Testis (tissue), 3 donors: ENCODE results near the gene SNX2. TPM values are rescaled to one million over a fixed set of nuclear protein-coding genes. Genes with fewer than 3 reads are reported as not detected.

Source experiments
- DNase-seq: peaks from one replicate; pipeline ENCODE4 v3.0.0-alpha.2; 2019
- H3K27ac ChIP-seq, 2 donors: fragments of 200-600 bp; sonication (generic); one replicate each; pipeline ENCODE4 v1.5.1; 2019
- H3K27me3 ChIP-seq: fragments of 200-600 bp; sonication (generic); one replicate; pipeline ENCODE4 v1.5.1; 2019
- H3K36me3 ChIP-seq: fragments of 200-600 bp; sonication (generic); one replicate; pipeline ENCODE4 v1.5.1; 2017; ENCODE audit warnings: low read depth; ENCODE audit errors: missing control alignments
- H3K4me1 ChIP-seq: fragments of 200-600 bp; sonication (generic); one replicate; pipeline ENCODE4 v1.5.1; 2019
- H3K4me3 ChIP-seq, 2 donors: fragments of 200-600 bp; sonication (generic); one replicate each; pipeline ENCODE4 v1.5.1; 2017 to 2019
- H3K9me3 ChIP-seq: fragments of 200-600 bp; sonication (generic); one replicate; pipeline ENCODE4 v1.5.1; 2017
- POLR2A ChIP-seq: fragments of 450-650 bp; IDR thresholded peaks from one replicate; pipeline ENCODE4 v1.6.1; 2017; ENCODE audit warnings: antibody characterized with exemption, mild to moderate bottlenecking, moderate library complexity
- WGBS, 2 donors: methylation state at CpG; one replicate each; pipeline ENCODE4 v1.1.5; 2018; 5-methylcytosine and 5-hydroxymethylcytosine counted together
- intact Hi-C: fragments of 100-400 bp; cut with DNase I; formaldehyde crosslinking; loops from one replicate; pipeline ENCODE4 v1.15.1; 2023; ENCODE audit warnings: low total_unique reads
- polyA plus RNA-seq: library from polyadenylated mRNA; stranded (reverse); fragments of 350-450 nt; fragmentation: Illumina TruSeq; extraction: RNeasy Lipid Tissue Mini Kit (QIAGEN cat#74804); gene quantifications from one replicate; pipeline ENCODE4 v1.2.3, GENCODE V29; 2014; ENCODE audit warnings: low read depth, low replicate concordance; ENCODE audit not compliant: insufficient read depth
- total RNA-seq, 2 donors: library from RNA; depleted of rRNA; stranded (reverse); fragments of >200 nt; gene quantifications; one replicate each; pipeline ENCODE4 v1.2.3, GENCODE V29; 2016
- TF ChIP-seq, protein P1 (sequence below), 3 experiments: fragments of 450-650 bp in 2 of 3; fragments of 200-600 bp in 1 of 3; sonication (generic) in 1 of 3; IDR thresholded peaks; one replicate each; pipeline ENCODE4 v1.5.1; 2016 to 2019; ENCODE audit warnings: antibody characterized with exemption in 3 of 3, mild to moderate bottlenecking in 2 of 3, moderate library complexity in 1 of 3

The SNX2 gene
- total and polyA plus RNA-seq, 3 donors from 2014 or later, result 38.5 to 59.5 (median 48.4) TPM

DNA sequence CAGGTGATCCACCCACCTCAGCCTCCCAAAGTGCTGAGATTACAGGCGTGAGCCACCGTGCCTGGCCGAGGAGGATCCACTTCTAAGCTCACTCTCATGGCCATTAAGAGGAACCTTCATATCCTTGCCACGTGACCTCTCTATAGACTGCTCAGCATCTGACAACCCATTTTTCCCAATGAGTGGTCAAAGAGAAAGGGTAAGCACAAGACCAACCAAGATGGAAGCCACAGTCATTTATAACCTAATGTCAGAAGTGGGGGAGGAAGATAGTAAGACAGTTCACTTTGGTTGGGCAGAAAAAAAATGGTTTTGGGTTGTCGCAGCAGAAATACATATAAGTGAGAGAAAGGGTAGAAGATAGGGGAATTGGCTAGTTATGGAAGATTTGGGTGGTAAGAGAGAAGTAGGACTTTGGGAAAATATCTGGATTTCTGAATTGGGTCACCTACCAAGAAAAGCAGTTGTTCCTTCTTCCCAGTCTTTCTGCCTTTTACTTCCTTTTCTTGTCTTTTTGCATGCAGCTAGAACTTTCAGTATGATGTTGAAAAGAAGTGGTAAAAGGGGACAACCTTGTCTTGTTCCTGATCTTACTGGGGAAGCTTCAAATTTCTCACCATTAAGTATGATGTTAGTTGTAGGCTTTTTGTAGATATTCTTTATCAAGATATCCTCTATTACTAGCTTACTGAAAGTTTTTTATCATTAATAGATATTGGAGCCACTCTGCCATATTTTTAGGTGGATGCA, 15.6 kb downstream of the SNX2 start:
- Histone ChIP-seq H3K27ac (no peak overlapping the region), H3K4me1 (no peaks in the 10 kb centered on the region), H3K9me3 (no peaks in the 10 kb centered on the region), H3K27me3 (no peaks in the 10 kb centered on the region), H3K36me3 (no peaks in the 10 kb centered on the region), H3K4me3 (no peak overlapping the region)
- intact Hi-C loops, result no loop called here
- TF ChIP-seq, protein P1, sequence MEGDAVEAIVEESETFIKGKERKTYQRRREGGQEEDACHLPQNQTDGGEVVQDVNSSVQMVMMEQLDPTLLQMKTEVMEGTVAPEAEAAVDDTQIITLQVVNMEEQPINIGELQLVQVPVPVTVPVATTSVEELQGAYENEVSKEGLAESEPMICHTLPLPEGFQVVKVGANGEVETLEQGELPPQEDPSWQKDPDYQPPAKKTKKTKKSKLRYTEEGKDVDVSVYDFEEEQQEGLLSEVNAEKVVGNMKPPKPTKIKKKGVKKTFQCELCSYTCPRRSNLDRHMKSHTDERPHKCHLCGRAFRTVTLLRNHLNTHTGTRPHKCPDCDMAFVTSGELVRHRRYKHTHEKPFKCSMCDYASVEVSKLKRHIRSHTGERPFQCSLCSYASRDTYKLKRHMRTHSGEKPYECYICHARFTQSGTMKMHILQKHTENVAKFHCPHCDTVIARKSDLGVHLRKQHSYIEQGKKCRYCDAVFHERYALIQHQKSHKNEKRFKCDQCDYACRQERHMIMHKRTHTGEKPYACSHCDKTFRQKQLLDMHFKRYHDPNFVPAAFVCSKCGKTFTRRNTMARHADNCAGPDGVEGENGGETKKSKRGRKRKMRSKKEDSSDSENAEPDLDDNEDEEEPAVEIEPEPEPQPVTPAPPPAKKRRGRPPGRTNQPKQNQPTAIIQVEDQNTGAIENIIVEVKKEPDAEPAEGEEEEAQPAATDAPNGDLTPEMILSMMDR (IDR thresholded peaks at IDR 0.05), result no peak
- TF ChIP-seq POLR2A, result no peak
- 87 to 93% methylated on average over 5 of the region's 5 CpGs for WGBS, 2 donors
- DNase-seq, result no peak

GRCh38 chr5:122805481-122805880, 30.6 kb downstream of the SNX2 start:
- Histone ChIP-seq H3K4me3 (no peak overlapping the region), H3K27me3 (no peaks in the 10 kb centered on the region), H3K4me1 (no peaks in the 10 kb centered on the region), H3K36me3 (no peaks in the 10 kb centered on the region), H3K9me3 (no peaks in the 10 kb centered on the region), H3K27ac (no peak overlapping the region)
- DNase-seq, result no peak
- intact Hi-C loops, result no loop called here
- TF ChIP-seq, protein P1 (IDR thresholded peaks at IDR 0.05), result no peak
- no peak for TF ChIP-seq POLR2A
- WGBS, 2 donors, result 95 to 100% methylated on average over 2 of the region's 2 CpGs

GRCh38 chr5:122810405-122810804, 35.5 kb downstream of the SNX2 start:
- Histone ChIP-seq H3K4me3 (no peak overlapping the region), H3K27me3 (no peaks in the 10 kb centered on the region), H3K4me1 (no peaks in the 10 kb centered on the region), H3K27ac (no peak overlapping the region), H3K36me3 (no peaks in the 10 kb centered on the region), H3K9me3 (no peaks in the 10 kb centered on the region)
- no peak for TF ChIP-seq POLR2A
- TF ChIP-seq, protein P1 (IDR thresholded peaks at IDR 0.05), result no peak
- intact Hi-C loops, result no loop called here
- DNase-seq, result no peak
- WGBS, 2 donors, result 84 to 95% methylated on average over 2 of the region's 2 CpGs

GRCh38 chr5:122815218-122815767, 40.4 kb downstream of the SNX2 start:
- H3K4me3 ChIP-seq, result no peak overlapping the region

More at GRCh38 chr5:122815218-122815767, 40.4 kb downstream of the SNX2 start:
- H3K4me1 ChIP-seq, result no peaks in the 10 kb centered on the region
- WGBS, 2 donors, result 91 to 96% methylated on average over 3 of the region's 3 CpGs
- H3K27me3 ChIP-seq, result no peaks in the 10 kb centered on the region
- no peaks in the 10 kb centered on the region for H3K36me3 ChIP-seq
- intact Hi-C loops, result no loop called here
- H3K9me3 ChIP-seq, result no peaks in the 10 kb centered on the region
- no peak overlapping the region for H3K27ac ChIP-seq
- no peak for TF ChIP-seq POLR2A
- TF ChIP-seq, protein P1 (IDR thresholded peaks at IDR 0.05), result no peak
- no peak for DNase-seq
